Neural cell (in vitro differentiated cells): Measurements from ENCODE around the gene REXO1. TPM values are rescaled to one million over a fixed set of nuclear protein-coding genes. Genes with fewer than 3 reads are reported as not detected.

Experiments
- H2AFZ ChIP-seq: fragments of 200-600, 300-800 bp; sonication (generic), shearing (Covaris generic); 2 replicates; pipeline ENCODE4 v1.6.0; 2014; ENCODE audit warnings: low read depth, mild to moderate bottlenecking, antibody characterized with exemption, low read length, moderate library complexity
- H3F3A ChIP-seq: fragments of 200-600 bp; shearing (Covaris generic); 2 replicates; pipeline ENCODE4 v1.6.1; 2016; ENCODE audit warnings: mild to moderate bottlenecking, moderate library complexity, mixed read lengths, antibody characterized with exemption, low read length; ENCODE audit not compliant: insufficient read depth, poor library complexity, severe bottlenecking
- H3K27ac ChIP-seq: fragments of 200-600, 300-800 bp; sonication (generic), shearing (Covaris generic); 2 replicates; pipeline ENCODE4 v1.5.1; 2014; ENCODE audit warnings: mild to moderate bottlenecking, low read length, moderate library complexity
- H3K27me3 ChIP-seq: fragments of 300-800, 200-600 bp; sonication (generic), shearing (Covaris generic); 2 replicates; pipeline ENCODE4 v1.6.0; 2014; ENCODE audit warnings: mild to moderate bottlenecking, low read depth, low read length, moderate library complexity; ENCODE audit not compliant: insufficient read depth
- H3K36me3 ChIP-seq: fragments of 300-800, 200-600 bp; sonication (generic), shearing (Covaris generic); 2 replicates; pipeline ENCODE4 v1.5.1; 2014; ENCODE audit warnings: mild to moderate bottlenecking, antibody characterized with exemption, low read length, moderate library complexity; ENCODE audit not compliant: insufficient read depth
- H3K4me2 ChIP-seq: fragments of 300-800, 200-600 bp; sonication (generic), shearing (Covaris generic); 2 replicates; pipeline ENCODE4 v1.6.0; 2014; ENCODE audit warnings: mild to moderate bottlenecking, low read length
- H3K4me3 ChIP-seq: fragments of 300-800, 200-600 bp; sonication (generic), shearing (Covaris generic); 2 replicates; pipeline ENCODE4 v1.5.1; 2014; ENCODE audit warnings: mild to moderate bottlenecking, low read length, moderate library complexity
- H3K79me2 ChIP-seq: fragments of 200-600 bp; shearing (Covaris generic); replicated peaks from 2 replicates; pipeline ENCODE4 v1.6.0; 2014; ENCODE audit warnings: mild to moderate bottlenecking, low read length, moderate library complexity; ENCODE audit not compliant: insufficient read depth
- H3K9ac ChIP-seq: fragments of 300-800, 200-600 bp; sonication (generic), shearing (Covaris generic); 2 replicates; pipeline ENCODE4 v1.6.1; 2016; ENCODE audit warnings: mild to moderate bottlenecking, low read length, mixed read lengths
- H3K9me2 ChIP-seq: fragments of 200-600 bp; shearing (Covaris generic); 2 replicates; pipeline ENCODE4 v1.6.1; 2016; ENCODE audit warnings: mild to moderate bottlenecking, low read length, mixed read lengths; ENCODE audit not compliant: insufficient read depth
- H3K9me3 ChIP-seq: fragments of 200-600, 300-800 bp; sonication (generic), shearing (Covaris generic); 2 replicates; pipeline ENCODE4 v1.6.1; 2016; ENCODE audit warnings: mild to moderate bottlenecking, mixed run types, low read length, moderate library complexity, mixed read lengths
- H4K20me1 ChIP-seq: fragments of 200-600 bp; shearing (Covaris generic); 2 replicates; pipeline ENCODE4 v1.6.1; 2016; ENCODE audit warnings: mild to moderate bottlenecking, mixed run types; ENCODE audit not compliant: insufficient read depth
- EP300 ChIP-seq: fragments of 450-650 bp; conservative IDR thresholded peaks from 2 replicates; pipeline ENCODE4 v1.6.1; 2014; ENCODE audit warnings: antibody characterized with exemption, mild to moderate bottlenecking, moderate library complexity; ENCODE audit not compliant: poor library complexity, severe bottlenecking
- EZH2 ChIP-seq: fragments of 200-600, 300-800 bp; shearing (Covaris generic), sonication (generic); IDR thresholded peaks from 2 replicates; pipeline ENCODE4 v1.6.1; 2014; ENCODE audit warnings: antibody characterized with exemption, low read length, borderline replicate concordance, mild to moderate bottlenecking; ENCODE audit not compliant: insufficient read depth, poor library complexity, severe bottlenecking
- MXI1 ChIP-seq: fragments of 450-650 bp; conservative IDR thresholded peaks from 2 replicates; pipeline ENCODE4 v1.6.1; 2014; ENCODE audit warnings: antibody characterized with exemption, mild to moderate bottlenecking; ENCODE audit not compliant: poor library complexity, severe bottlenecking
- POLR2AphosphoS5 ChIP-seq: IDR thresholded peaks from 2 replicates; pipeline ENCODE4 v1.6.1; 2012
- RAD21 ChIP-seq: fragments of 450-650 bp; conservative IDR thresholded peaks from 2 replicates; pipeline ENCODE4 v1.6.1; 2014; ENCODE audit warnings: antibody characterized with exemption, mild to moderate bottlenecking, moderate library complexity
- SMC3 ChIP-seq: fragments of 450-650 bp; conservative IDR thresholded peaks from 2 replicates; pipeline ENCODE4 v1.6.1; 2014; ENCODE audit warnings: antibody characterized with exemption, mild to moderate bottlenecking, moderate library complexity; ENCODE audit not compliant: poor library complexity
- TAF1 ChIP-seq: IDR thresholded peaks from 2 replicates; pipeline ENCODE4 v1.6.1; 2012; ENCODE audit warnings: low read depth
- polyA plus RNA-seq: library from polyadenylated mRNA; depleted of rRNA; stranded (reverse); fragments of >200 nt; gene quantifications from 2 replicates; pipeline ENCODE4 v1.2.3, GENCODE V29; 2014
- TF ChIP-seq, protein P1 (sequence below): fragments of 450-650 bp; IDR thresholded peaks from 2 replicates; pipeline ENCODE4 v1.5.1; 2014; ENCODE audit warnings: antibody characterized with exemption, mild to moderate bottlenecking, moderate library complexity; ENCODE audit not compliant: poor library complexity, severe bottlenecking
- TF ChIP-seq, protein P2 (sequence below): IDR thresholded peaks from 2 replicates; pipeline ENCODE4 v1.6.1; 2012; ENCODE audit warnings: borderline replicate concordance

Gene REXO1
- polyA plus RNA-seq, 1 donor from 2014 or later: 9.2 TPM

DNA sequence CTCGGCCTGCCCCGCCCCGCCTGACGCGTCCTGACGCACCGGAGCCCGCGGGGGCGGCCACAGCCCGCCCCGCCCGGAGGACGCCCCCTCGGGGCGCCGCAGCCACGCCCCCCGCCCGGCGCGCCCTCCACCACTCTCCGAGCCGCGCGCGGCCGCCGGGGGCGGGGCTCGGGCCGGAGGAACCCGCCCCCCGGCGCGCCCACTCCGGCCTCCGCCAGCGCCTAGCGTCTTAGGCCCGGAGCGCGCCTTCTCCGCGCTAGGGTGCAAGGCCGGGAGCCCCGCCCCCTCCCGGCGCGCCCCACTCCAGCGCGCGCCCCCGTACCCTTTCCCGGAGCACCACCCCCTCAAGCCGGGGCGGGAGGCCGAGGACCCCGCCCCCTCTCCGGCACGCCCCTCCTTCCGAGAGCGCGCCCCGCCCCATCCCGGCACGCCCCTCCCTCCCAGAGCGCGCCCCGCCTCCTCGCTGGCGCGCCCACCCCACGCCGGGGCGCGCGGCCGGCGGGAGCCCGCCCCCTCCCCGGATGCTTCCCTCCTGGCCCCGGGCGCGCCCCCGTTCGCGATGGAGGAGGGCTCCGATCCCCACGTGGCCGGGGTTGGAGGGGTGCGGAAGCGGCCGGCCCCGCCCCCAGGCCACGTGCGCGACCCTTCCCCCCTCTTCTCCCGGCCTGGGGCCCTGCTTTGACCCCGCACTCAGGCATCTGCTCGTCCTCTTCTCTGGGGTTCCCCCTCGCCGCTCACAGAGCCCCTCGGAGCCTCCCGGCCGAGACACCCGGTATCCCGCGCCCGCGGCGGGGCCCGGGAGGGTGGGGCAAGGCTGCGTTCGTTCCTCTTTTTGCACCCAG, 15.6 kb upstream of the REXO1 start:
- Histone ChIP-seq H3F3A (no peaks in the 10 kb centered on the region), H3K36me3 (no peaks in the 10 kb centered on the region), H3K27me3 (peaks cover 26% of the 10 kb centered on the region), H3K9me3 (no peaks in the 10 kb centered on the region), H3K4me3 (peak overlapping the region; percentile 64), H4K20me1 (no peaks in the 10 kb centered on the region), H2AFZ (peak overlapping the region; percentile 4), H3K9me2 (no peaks in the 10 kb centered on the region), H3K9ac (peak overlapping the region; percentile 38), H3K27ac (no peak overlapping the region), H3K4me2 (no peak overlapping the region), H3K79me2 (no peaks in the 10 kb centered on the region)
- TF ChIP-seq, protein P1, sequence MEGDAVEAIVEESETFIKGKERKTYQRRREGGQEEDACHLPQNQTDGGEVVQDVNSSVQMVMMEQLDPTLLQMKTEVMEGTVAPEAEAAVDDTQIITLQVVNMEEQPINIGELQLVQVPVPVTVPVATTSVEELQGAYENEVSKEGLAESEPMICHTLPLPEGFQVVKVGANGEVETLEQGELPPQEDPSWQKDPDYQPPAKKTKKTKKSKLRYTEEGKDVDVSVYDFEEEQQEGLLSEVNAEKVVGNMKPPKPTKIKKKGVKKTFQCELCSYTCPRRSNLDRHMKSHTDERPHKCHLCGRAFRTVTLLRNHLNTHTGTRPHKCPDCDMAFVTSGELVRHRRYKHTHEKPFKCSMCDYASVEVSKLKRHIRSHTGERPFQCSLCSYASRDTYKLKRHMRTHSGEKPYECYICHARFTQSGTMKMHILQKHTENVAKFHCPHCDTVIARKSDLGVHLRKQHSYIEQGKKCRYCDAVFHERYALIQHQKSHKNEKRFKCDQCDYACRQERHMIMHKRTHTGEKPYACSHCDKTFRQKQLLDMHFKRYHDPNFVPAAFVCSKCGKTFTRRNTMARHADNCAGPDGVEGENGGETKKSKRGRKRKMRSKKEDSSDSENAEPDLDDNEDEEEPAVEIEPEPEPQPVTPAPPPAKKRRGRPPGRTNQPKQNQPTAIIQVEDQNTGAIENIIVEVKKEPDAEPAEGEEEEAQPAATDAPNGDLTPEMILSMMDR: no peak
- TF ChIP-seq MXI1 (peak; percentile 95), TAF1 (no peak), EZH2 (no peak), POLR2AphosphoS5 (no peak)
- TF ChIP-seq, protein P2, sequence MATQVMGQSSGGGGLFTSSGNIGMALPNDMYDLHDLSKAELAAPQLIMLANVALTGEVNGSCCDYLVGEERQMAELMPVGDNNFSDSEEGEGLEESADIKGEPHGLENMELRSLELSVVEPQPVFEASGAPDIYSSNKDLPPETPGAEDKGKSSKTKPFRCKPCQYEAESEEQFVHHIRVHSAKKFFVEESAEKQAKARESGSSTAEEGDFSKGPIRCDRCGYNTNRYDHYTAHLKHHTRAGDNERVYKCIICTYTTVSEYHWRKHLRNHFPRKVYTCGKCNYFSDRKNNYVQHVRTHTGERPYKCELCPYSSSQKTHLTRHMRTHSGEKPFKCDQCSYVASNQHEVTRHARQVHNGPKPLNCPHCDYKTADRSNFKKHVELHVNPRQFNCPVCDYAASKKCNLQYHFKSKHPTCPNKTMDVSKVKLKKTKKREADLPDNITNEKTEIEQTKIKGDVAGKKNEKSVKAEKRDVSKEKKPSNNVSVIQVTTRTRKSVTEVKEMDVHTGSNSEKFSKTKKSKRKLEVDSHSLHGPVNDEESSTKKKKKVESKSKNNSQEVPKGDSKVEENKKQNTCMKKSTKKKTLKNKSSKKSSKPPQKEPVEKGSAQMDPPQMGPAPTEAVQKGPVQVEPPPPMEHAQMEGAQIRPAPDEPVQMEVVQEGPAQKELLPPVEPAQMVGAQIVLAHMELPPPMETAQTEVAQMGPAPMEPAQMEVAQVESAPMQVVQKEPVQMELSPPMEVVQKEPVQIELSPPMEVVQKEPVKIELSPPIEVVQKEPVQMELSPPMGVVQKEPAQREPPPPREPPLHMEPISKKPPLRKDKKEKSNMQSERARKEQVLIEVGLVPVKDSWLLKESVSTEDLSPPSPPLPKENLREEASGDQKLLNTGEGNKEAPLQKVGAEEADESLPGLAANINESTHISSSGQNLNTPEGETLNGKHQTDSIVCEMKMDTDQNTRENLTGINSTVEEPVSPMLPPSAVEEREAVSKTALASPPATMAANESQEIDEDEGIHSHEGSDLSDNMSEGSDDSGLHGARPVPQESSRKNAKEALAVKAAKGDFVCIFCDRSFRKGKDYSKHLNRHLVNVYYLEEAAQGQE: no peak

DNA sequence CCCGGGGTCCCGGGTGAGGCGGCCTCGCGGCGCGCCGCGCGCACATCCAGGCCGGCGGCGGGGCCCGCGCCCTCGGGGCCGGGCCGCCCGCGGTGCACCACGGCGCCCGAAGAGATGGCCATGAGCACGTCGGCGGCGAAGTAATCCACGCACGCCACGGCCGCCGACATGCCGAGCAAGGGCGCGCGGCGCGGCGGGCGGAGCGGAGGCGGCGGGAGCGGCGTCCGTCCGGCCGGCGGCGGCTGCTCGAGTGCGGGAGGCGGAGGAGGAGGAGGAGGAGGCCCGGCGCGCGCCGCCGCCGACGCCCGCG, 15.0 kb upstream of the REXO1 start, which contains the start of gene KLF16:
Gene KLF16 (minus strand): TSS at position 252 of the 310 bp plus-strand sequence. CDS start 82 bp downstream, at position 170.
- no peaks in the 10 kb centered on the region for H3K79me2 ChIP-seq

More for the DNA sequence above, 15.0 kb upstream of the REXO1 start, which contains the start of gene KLF16:
- Histone ChIP-seq H4K20me1 (no peaks in the 10 kb centered on the region), H3K4me3 (peak within 1 kb of the TSS; percentile 66), H2AFZ (peak within 1 kb of the TSS; percentile 4), H3K9ac (peak within 1 kb of the TSS; percentile 53), H3K27ac (no peak within 1 kb of the TSS), H3F3A (no peaks in the 10 kb centered on the region), H3K9me3 (no peaks in the 10 kb centered on the region), H3K4me2 (peak within 1 kb of the TSS; percentile 30), H3K9me2 (no peaks in the 10 kb centered on the region), H3K27me3 (peaks cover 26% of the 10 kb centered on the region), H3K36me3 (no peaks in the 10 kb centered on the region)
- TF ChIP-seq POLR2AphosphoS5 (no peak), TAF1 (no peak), EZH2 (no peak), RAD21 (no peak), EP300 (no peak), SMC3 (no peak), MXI1 (no peak)
- TF ChIP-seq, protein P1: no peak
- TF ChIP-seq, protein P2: no peak
